Urothelium cell line (cell line): ENCODE results near the gene OR8A1.

Source experiments
- DNase-seq: peaks from one replicate; pipeline ENCODE4 v3.0.0; 2011; ENCODE audit warnings: low spot score, mixed read lengths
- FAIRE-seq: peaks from 2 replicates; lab custom pipeline; 2011; peaks lifted over from hg19 to GRCh38; lab: Jason Lieb, UNC

OR8A1 gene

GRCh38 chr11:124569697-124570096 is at the start of gene OR8A1:
TSS of gene OR8A1 (plus strand) at chr11:124569997. CDS start at chr11:124570120, 123 bp downstream.
- FAIRE-seq (no peak), DNase-seq (no peak)

- DNase-seq = no peak
- FAIRE-seq = no peak
Observed at GRCh38 chr11:124520550-124520854, 49.3 kb upstream of the OR8A1 start.

GRCh38 chr11:124533626-124534025 is 36.2 kb upstream of the OR8A1 start:
- no peak for DNase-seq
- FAIRE-seq = no peak

- DNase-seq (no peak), FAIRE-seq (no peak)
Observed at GRCh38 chr11:124534051-124534450, 35.7 kb upstream of the OR8A1 start.

GRCh38 chr11:124535552-124536232 is 34.1 kb upstream of the OR8A1 start:
- no peak for DNase-seq
- no peak for FAIRE-seq

GRCh38 chr11:124536520-124536919 is 33.3 kb upstream of the OR8A1 start:
- no peak for FAIRE-seq
- DNase-seq = no peak

- FAIRE-seq = no peak
Observed at GRCh38 chr11:124538019-124538418, 31.8 kb upstream of the OR8A1 start.

GRCh38 chr11:124541204-124541603 is 28.6 kb upstream of the OR8A1 start:
- FAIRE-seq = no peak

More at GRCh38 chr11:124538019-124538418, 31.8 kb upstream of the OR8A1 start:
- DNase-seq = peak; percentile 7

GRCh38 chr11:124543145-124543544 is 26.7 kb upstream of the OR8A1 start:
- DNase-seq (no peak), FAIRE-seq (no peak)

More at GRCh38 chr11:124541204-124541603, 28.6 kb upstream of the OR8A1 start:
- no peak for DNase-seq

- FAIRE-seq (no peak), DNase-seq (no peak)
Observed at GRCh38 chr11:124543554-124543953, 26.2 kb upstream of the OR8A1 start, which contains the start of gene OR8B12. TSS of gene OR8B12 (minus strand) at chr11:124543654. CDS start at chr11:124543654, 0 bp downstream.

GRCh38 chr11:124551189-124551588 is 18.6 kb upstream of the OR8A1 start:
- FAIRE-seq (no peak), DNase-seq (no peak)

- FAIRE-seq (no peak), DNase-seq (no peak)
Observed at GRCh38 chr11:124551987-124552386, 17.8 kb upstream of the OR8A1 start.

- no peak for DNase-seq
- no peak for FAIRE-seq
Observed at GRCh38 chr11:124556828-124557227, 13.0 kb upstream of the OR8A1 start.

- DNase-seq = no peak
- no peak for FAIRE-seq
Observed at GRCh38 chr11:124570160-124570559, 363 bp downstream of the OR8A1 start.

- no peak for DNase-seq
- no peak for FAIRE-seq
Observed at GRCh38 chr11:124577716-124578427, 8.1 kb downstream of the OR8A1 start.

GRCh38 chr11:124578761-124579160 is 9.0 kb downstream of the OR8A1 start:
- no peak for FAIRE-seq
- no peak for DNase-seq

GRCh38 chr11:124581817-124582216 is 12.0 kb downstream of the OR8A1 start:
- no peak for DNase-seq
- no peak for FAIRE-seq

- no peak for DNase-seq
- FAIRE-seq = no peak
Observed at GRCh38 chr11:124582565-124582964, 12.8 kb downstream of the OR8A1 start.

GRCh38 chr11:124583781-124584180 is 14.0 kb downstream of the OR8A1 start:
- DNase-seq (no peak), FAIRE-seq (no peak)

- FAIRE-seq (no peak), DNase-seq (no peak)
Observed at GRCh38 chr11:124584681-124585372, 15.0 kb downstream of the OR8A1 start.

GRCh38 chr11:124586238-124586860 is 16.6 kb downstream of the OR8A1 start:
- FAIRE-seq (no peak), DNase-seq (peak; percentile 35)
